Nephron progenitor cell (in vitro differentiated cells): Measurements from ENCODE around the gene RHCG.

Source experiments
- DNase-seq: peaks from one replicate; pipeline ENCODE4 v3.0.0; 2021
- H3K27ac Mint-ChIP-seq: 2 replicates; pipeline ENCODE4 v1.8.0; 2021; ENCODE audit warnings: mild to moderate bottlenecking, moderate library complexity, mixed read lengths
- H3K27me3 Mint-ChIP-seq: 2 replicates; pipeline ENCODE4 v1.8.0; 2021; ENCODE audit warnings: mild to moderate bottlenecking, low read depth, mixed read lengths; ENCODE audit not compliant: poor library complexity
- H3K36me3 Mint-ChIP-seq: 2 replicates; pipeline ENCODE4 v1.8.0; 2021; ENCODE audit warnings: low read depth, mixed read lengths
- H3K4me1 Mint-ChIP-seq: 2 replicates; pipeline ENCODE4 v1.8.0; 2021; ENCODE audit warnings: mixed read lengths
- H3K4me3 Mint-ChIP-seq: 2 replicates; pipeline ENCODE4 v1.8.0; 2021; ENCODE audit warnings: mild to moderate bottlenecking, moderate library complexity, mixed read lengths
- H3K9me3 Mint-ChIP-seq: 2 replicates; pipeline ENCODE4 v1.8.0; 2021; ENCODE audit warnings: mild to moderate bottlenecking, moderate library complexity, mixed read lengths
- TF ChIP-seq, protein P1 (sequence below): fragments of 200-600 bp; sonication (generic); IDR thresholded peaks from 2 replicates; pipeline ENCODE4 v1.5.0; 2021; ENCODE audit warnings: antibody characterized with exemption

RHCG gene

DNA sequence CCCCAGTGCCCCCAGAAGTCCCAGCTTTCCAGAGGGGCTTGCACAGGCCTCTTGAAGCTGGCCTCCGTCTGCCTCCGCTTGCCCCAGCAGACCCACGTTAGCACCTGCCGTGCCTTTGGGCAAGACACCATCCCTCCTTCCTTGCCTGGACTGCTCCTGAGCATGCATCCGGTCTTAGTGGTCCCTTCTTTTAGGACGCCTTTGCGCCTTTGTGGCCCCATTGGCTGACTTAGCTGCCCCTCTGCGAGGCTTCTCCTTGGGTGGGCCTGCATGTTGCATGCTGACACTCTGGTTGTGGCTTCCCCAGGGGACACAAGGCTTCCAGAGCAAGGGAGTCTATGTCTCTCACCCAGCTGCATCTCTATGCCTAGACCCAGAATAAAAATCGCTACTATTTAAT lies 56.6 kb downstream of the RHCG start:
- H3K4me1 Mint-ChIP-seq: peaks cover 22% of the 10 kb centered on the region
- H3K9me3 Mint-ChIP-seq: no peaks in the 10 kb centered on the region
- H3K36me3 Mint-ChIP-seq: no peaks in the 10 kb centered on the region
- no peak for DNase-seq
- TF ChIP-seq, protein P1, sequence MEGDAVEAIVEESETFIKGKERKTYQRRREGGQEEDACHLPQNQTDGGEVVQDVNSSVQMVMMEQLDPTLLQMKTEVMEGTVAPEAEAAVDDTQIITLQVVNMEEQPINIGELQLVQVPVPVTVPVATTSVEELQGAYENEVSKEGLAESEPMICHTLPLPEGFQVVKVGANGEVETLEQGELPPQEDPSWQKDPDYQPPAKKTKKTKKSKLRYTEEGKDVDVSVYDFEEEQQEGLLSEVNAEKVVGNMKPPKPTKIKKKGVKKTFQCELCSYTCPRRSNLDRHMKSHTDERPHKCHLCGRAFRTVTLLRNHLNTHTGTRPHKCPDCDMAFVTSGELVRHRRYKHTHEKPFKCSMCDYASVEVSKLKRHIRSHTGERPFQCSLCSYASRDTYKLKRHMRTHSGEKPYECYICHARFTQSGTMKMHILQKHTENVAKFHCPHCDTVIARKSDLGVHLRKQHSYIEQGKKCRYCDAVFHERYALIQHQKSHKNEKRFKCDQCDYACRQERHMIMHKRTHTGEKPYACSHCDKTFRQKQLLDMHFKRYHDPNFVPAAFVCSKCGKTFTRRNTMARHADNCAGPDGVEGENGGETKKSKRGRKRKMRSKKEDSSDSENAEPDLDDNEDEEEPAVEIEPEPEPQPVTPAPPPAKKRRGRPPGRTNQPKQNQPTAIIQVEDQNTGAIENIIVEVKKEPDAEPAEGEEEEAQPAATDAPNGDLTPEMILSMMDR: no peak
- no peak overlapping the region for H3K27ac Mint-ChIP-seq
- H3K4me3 Mint-ChIP-seq: no peak overlapping the region
- peaks cover 54% of the 10 kb centered on the region for H3K27me3 Mint-ChIP-seq

DNA sequence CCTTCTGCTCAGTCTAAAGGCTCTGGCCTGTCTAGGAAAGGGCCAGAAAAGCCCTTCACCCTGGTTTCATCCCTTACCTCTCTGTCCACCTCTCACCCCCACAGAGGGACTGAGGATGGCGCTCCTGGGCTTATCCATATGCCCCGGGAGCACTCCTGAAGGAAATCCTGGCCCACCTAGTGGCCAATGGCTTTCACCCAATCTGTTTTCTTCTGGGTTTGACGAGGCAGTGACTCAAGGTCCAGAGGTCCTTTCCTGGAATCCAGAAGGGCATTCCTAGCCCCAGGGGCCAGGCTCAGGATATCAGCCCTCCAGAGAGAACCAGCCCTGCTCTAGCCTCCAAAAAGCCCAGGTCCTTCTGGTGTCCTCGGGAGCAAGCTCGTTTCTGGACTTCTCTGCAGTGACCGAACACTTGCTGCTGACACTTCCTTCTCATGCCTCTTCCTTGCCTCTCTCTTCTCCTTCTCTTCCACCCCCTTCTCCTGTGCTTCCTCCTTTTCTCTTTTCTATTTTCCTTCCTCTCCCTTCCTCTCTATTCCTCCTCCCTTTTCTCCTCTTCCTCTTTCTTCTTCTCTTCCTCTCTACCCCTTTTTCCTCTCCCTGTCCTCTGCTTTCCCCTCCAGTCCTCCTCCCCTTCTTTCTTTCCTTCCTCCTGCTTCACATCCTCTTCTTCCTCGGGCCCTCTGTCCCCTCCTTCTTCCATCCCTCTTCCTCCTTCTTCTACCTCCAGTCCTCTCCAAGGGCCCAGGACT lies 59.6 kb downstream of the RHCG start:
- Mint-ChIP-seq H3K27ac (no peak overlapping the region), H3K36me3 (no peaks in the 10 kb centered on the region), H3K4me3 (no peak overlapping the region), H3K4me1 (peaks cover 12% of the 10 kb centered on the region), H3K9me3 (no peaks in the 10 kb centered on the region), H3K27me3 (peaks cover 71% of the 10 kb centered on the region)
- TF ChIP-seq, protein P1: no peak
- no peak for DNase-seq

DNA sequence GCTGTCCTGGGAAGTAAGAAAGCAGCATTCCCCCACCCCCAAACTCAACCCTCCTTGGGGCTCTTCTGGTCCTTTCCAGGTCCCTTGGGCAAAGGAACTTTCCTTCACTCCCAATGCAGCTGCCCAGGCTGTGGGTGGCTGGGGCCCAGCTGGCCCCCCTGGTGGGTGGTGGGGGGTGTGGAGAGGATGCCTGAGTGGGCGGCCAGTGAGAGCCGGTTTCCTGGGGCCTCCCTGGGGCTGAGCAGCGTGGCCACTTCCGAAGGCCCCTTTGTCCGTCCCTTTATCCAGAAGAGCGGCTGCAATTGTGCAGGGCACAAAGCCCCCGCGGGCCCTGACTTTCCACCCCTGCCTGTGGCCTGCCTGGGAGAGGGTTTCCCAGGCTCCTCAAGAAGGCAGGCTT lies 61.0 kb downstream of the RHCG start:
- TF ChIP-seq, protein P1: no peak
- H3K27me3 Mint-ChIP-seq: peaks cover 80% of the 10 kb centered on the region
- no peaks in the 10 kb centered on the region for H3K9me3 Mint-ChIP-seq
- DNase-seq: no peak
- H3K4me1 Mint-ChIP-seq: peaks cover 15% of the 10 kb centered on the region
- no peak overlapping the region for H3K27ac Mint-ChIP-seq
- no peak overlapping the region for H3K4me3 Mint-ChIP-seq
- no peaks in the 10 kb centered on the region for H3K36me3 Mint-ChIP-seq

DNA sequence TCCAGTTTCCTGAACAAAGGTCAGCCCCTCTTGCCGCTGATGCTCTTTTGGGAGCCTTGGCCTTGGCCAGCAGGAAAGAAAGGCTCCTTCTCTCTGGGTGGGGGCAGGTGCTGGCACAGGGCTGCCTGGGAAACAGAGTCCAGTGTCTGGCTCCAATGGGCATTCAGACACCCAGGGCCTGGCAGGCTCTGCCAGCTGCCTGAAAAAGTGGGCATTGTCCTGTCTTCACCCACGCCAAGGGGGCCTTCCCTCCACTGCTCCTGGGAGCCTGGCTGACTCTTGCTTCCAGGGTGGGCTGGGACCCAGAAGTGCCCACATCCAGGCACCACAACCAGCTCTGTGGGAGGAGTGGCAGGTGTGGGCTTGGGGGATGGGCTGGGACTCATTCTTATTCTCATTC lies 62.7 kb downstream of the RHCG start:
- H3K36me3 Mint-ChIP-seq: no peaks in the 10 kb centered on the region
- peaks cover 80% of the 10 kb centered on the region for H3K27me3 Mint-ChIP-seq
- H3K9me3 Mint-ChIP-seq: no peaks in the 10 kb centered on the region
- H3K4me1 Mint-ChIP-seq: peaks cover 17% of the 10 kb centered on the region
- H3K27ac Mint-ChIP-seq: no peak overlapping the region
- no peak overlapping the region for H3K4me3 Mint-ChIP-seq
- TF ChIP-seq, protein P1: no peak
- DNase-seq: no peak

DNA sequence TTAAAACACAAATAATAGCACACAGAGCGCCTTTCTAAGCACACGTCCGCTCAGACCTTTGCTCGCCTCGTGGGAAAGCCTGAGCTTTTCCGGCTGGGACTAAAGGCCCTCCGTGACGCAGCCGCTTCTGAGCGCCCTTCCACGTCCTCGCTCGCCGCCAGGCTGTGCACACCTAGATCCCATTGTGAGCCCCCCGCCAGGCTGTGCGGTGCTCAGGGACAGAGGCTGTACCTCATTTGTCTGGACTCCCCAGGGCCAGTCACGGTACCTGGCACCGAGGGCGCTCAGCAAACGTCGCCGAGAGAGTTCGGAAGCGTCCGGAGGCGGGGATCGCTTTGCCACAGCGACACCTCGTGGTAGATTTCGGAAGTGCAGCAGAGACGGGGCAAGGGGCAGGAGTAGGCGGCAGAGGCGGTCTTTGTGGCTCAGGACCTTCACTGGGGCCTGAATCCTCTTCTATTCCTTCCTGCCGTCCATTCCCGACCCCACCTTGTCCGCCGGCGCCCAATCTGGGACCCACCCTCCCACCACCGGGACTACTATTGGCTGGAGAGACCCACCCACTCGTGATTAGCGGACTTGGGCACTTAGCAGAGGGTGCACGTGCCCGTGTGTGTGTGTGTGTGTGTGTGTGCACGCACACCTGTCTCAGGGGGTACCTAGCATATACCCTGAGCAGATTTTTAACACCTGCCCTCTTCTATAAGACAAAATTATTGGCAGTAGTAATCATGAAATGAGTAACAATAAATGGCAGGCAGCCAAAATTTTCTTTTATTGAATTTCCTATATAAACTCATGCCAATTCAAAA lies 65.6 kb downstream of the RHCG start:
- DNase-seq: peak; percentile 97
- TF ChIP-seq, protein P1: peak; percentile 95
- no peak overlapping the region for H3K27ac Mint-ChIP-seq
- H3K36me3 Mint-ChIP-seq: no peaks in the 10 kb centered on the region
- no peaks in the 10 kb centered on the region for H3K9me3 Mint-ChIP-seq
- H3K27me3 Mint-ChIP-seq: peaks cover 84% of the 10 kb centered on the region
- peaks cover 17% of the 10 kb centered on the region for H3K4me1 Mint-ChIP-seq
- H3K4me3 Mint-ChIP-seq: peak overlapping the region; percentile 79
